A673 (cell line): ENCODE measurements around the gene PLXNB3. TPM values are rescaled to one million over a fixed set of nuclear protein-coding genes. Genes with fewer than 3 reads are reported as not detected.

Experiments
- Bru-seq: library from RNA; stranded (reverse); fragments of 400-500 nt; gene quantifications from one replicate; lab custom pipeline; 2021; lab: Mats Ljungman, UMichigan
- BruChase-seq, 2 experiments: library from RNA; stranded (reverse); fragments of 400-500 nt; gene quantifications; one replicate each; lab custom pipeline; 2021; lab: Mats Ljungman, UMichigan
- BruUV-seq: library from RNA; stranded (reverse); fragments of 400-500 nt; replicated peaks from 2 replicates; lab custom pipeline; 2021; lab: Mats Ljungman, UMichigan
- CTCF ChIA-PET: fragments of 300-600 bp; sonication (Branson Sonifier 250); formaldehyde crosslinking; loops from one replicate; lab custom pipeline; 2022; ENCODE audit warnings: antibody characterized with exemption; lab: Charles Lee
- POLR2A ChIA-PET: fragments of 300-600 bp; sonication (Branson Sonifier 250); formaldehyde crosslinking; loops from one replicate; lab custom pipeline; 2022; ENCODE audit warnings: antibody characterized with exemption; ENCODE audit not compliant: low non-redundant PET; lab: Charles Lee
- DNase-seq: peaks from one replicate; pipeline ENCODE4 v3.0.0-alpha.2; 2015; ENCODE audit warnings: low spot score
- H3K27ac ChIP-seq: fragments of 200-600 bp; sonication (generic); 2 replicates; pipeline ENCODE4 v1.5.1; 2016; ENCODE audit warnings: mixed run types, low read depth, mild to moderate bottlenecking, mixed read lengths, antibody characterized with exemption, low read length; ENCODE audit not compliant: poor library complexity, severe bottlenecking
- H3K27me3 ChIP-seq: fragments of 200-600 bp; sonication (generic); replicated peaks from 2 replicates; pipeline ENCODE4 v1.6.1; 2017; ENCODE audit warnings: mixed run types, low read depth, mild to moderate bottlenecking, mixed read lengths, antibody characterized with exemption, low read length; ENCODE audit not compliant: insufficient read depth, poor library complexity
- H3K36me3 ChIP-seq: fragments of 200-600 bp; sonication (generic); 2 replicates; pipeline ENCODE4 v1.6.1; 2016; ENCODE audit warnings: mixed run types, mild to moderate bottlenecking, mixed read lengths, antibody characterized with exemption, low read length; ENCODE audit not compliant: insufficient read depth, poor library complexity, severe bottlenecking
- H3K4me1 ChIP-seq: fragments of 200-600 bp; sonication (generic); 2 replicates; pipeline ENCODE4 v1.6.1; 2017; ENCODE audit warnings: mixed run types, mild to moderate bottlenecking, mixed read lengths, antibody characterized with exemption, low read length; ENCODE audit not compliant: insufficient read depth, poor library complexity, severe bottlenecking
- H3K4me3 ChIP-seq: fragments of 200-600 bp; sonication (generic); 2 replicates; pipeline ENCODE4 v1.5.1; 2016; ENCODE audit warnings: low read depth, mixed run types, mild to moderate bottlenecking, mixed read lengths, low read length; ENCODE audit not compliant: poor library complexity, severe bottlenecking
- H3K9me3 ChIP-seq: fragments of 200-600 bp; sonication (generic); 2 replicates; pipeline ENCODE4 v1.6.1; 2016; ENCODE audit warnings: mixed run types, low read depth, mild to moderate bottlenecking, mixed read lengths, antibody characterized with exemption, low read length; ENCODE audit not compliant: poor library complexity, severe bottlenecking
- EZH2 ChIP-seq: fragments of 200-600 bp; sonication (generic); IDR thresholded peaks from 2 replicates; pipeline ENCODE4 v1.6.1; 2017; ENCODE audit warnings: borderline replicate concordance, low read depth, mild to moderate bottlenecking, mixed read lengths, antibody characterized with exemption, low read length; ENCODE audit not compliant: poor library complexity, severe bottlenecking
- intact Hi-C: fragments of 100-400 bp; cut with micrococcal nuclease; formaldehyde crosslinking; loops from one replicate; pipeline ENCODE4 v1.10.0; 2022; ENCODE audit not compliant: unreplicated experiment
- long read RNA-seq: library from polyadenylated mRNA; stranded (forward); transcript quantifications from one replicate; pipeline ENCODE4 v2.0.0, GENCODE V29; 2022
- total RNA-seq: library from RNA; stranded (reverse); gene quantifications from 2 replicates; pipeline ENCODE4 v1.2.3, GENCODE V29; 2021
- TF ChIP-seq, protein P1 (sequence below): fragments of 300-800, 200-600 bp; sonication (generic); conservative IDR thresholded peaks from 2 replicates; pipeline ENCODE4 v1.5.1; 2017; ENCODE audit warnings: low read depth, mild to moderate bottlenecking, antibody characterized with exemption, low read length, moderate library complexity, mixed read lengths

The PLXNB3 gene
- 0.59 TPM in 1 of 2 replicates, not detected in the other for total RNA-seq
- not detected for Bru-seq, nascent RNA
- BruChase-seq, experiment 1, labeled RNA remaining after a 2-hour chase: not detected
- not detected for BruChase-seq, experiment 2, labeled RNA remaining after a 6-hour chase
- long read RNA-seq: 0 reads

DNA sequence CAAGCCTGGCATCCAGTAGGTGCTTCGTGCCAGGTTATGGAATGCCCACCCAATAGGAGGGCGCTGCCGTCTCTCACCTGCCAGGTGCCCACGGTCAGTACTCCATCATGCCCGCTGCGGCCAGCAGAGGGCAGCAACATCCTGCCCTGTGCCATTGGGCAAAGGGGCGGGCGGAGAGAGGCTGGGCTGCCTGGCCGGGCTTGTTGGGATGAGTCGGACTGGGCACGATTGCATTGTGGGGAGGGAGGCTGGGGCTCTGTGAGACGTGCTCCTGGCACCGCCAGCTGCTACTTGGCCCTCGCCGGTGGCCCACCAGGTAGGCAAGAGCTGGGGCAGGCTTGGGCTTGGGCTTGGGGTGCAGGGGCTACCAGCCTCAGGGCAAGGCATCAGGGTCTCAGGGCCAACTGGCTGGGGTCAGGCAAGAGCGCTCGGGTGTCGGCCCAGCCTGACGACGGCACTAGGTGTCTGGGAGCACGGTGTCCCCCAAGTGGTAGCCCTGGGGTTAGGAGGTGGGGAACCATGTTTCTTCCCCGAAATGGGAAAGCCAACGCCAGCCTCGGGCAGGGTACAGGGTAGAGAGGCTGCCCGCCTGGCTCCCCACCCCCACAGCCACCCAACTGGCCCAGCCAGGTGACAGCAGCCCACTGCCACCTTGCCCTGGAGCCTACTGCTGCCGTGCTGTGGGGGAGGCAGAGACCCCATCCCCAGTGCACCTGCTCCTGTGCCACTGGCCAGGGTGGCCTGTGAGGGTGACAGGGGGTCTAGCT lies at the start of gene PLXNB3:
TSS of gene PLXNB3 (plus strand) at position 261 of the 767 bp plus-strand sequence. CDS start 1,287 bp downstream, outside the sequence.
- no TSS peak for BruUV-seq
- TF ChIP-seq, protein P1, sequence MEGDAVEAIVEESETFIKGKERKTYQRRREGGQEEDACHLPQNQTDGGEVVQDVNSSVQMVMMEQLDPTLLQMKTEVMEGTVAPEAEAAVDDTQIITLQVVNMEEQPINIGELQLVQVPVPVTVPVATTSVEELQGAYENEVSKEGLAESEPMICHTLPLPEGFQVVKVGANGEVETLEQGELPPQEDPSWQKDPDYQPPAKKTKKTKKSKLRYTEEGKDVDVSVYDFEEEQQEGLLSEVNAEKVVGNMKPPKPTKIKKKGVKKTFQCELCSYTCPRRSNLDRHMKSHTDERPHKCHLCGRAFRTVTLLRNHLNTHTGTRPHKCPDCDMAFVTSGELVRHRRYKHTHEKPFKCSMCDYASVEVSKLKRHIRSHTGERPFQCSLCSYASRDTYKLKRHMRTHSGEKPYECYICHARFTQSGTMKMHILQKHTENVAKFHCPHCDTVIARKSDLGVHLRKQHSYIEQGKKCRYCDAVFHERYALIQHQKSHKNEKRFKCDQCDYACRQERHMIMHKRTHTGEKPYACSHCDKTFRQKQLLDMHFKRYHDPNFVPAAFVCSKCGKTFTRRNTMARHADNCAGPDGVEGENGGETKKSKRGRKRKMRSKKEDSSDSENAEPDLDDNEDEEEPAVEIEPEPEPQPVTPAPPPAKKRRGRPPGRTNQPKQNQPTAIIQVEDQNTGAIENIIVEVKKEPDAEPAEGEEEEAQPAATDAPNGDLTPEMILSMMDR: peak; percentile 91
- TF ChIP-seq EZH2: no peak
- Histone ChIP-seq H3K27ac (no peak within 1 kb of the TSS), H3K36me3 (no peaks in the 10 kb centered on the region), H3K9me3 (no peaks in the 10 kb centered on the region), H3K27me3 (no peaks in the 10 kb centered on the region), H3K4me3 (no peak within 1 kb of the TSS), H3K4me1 (no peaks in the 10 kb centered on the region)
- intact Hi-C loops: loop anchor here (1.0 kb wide), 1 partner anchor 183 kb away; no protein-coding TSS in a partner anchor
- ChIA-PET POLR2A (no interaction called here), CTCF (no interaction called here)
- DNase-seq: peak; percentile 71

GRCh38 chrX:153714256-153714655 lies 49.8 kb upstream of the PLXNB3 start:
- CTCF ChIA-PET: interaction anchor here (0.6 kb wide), 2 partner anchors 70 to 597 kb away, joined by 3 to 8 read pairs; no protein-coding TSS in a partner anchor
- H3K4me3 ChIP-seq: no peak overlapping the region
- no peaks in the 10 kb centered on the region for H3K27me3 ChIP-seq
- no peak for DNase-seq
- TF ChIP-seq, protein P1: no peak
- TF ChIP-seq EZH2: no peak
- no TSS peak for BruUV-seq
- H3K4me1 ChIP-seq: peaks cover 5% of the 10 kb centered on the region
- peaks cover 29% of the 10 kb centered on the region for H3K36me3 ChIP-seq
- no peaks in the 10 kb centered on the region for H3K9me3 ChIP-seq
- POLR2A ChIA-PET: no interaction called here
- intact Hi-C loops: no loop called here
- no peak overlapping the region for H3K27ac ChIP-seq

GRCh38 chrX:153717445-153717844 lies 46.6 kb upstream of the PLXNB3 start:
- BruUV-seq: no TSS peak
- no peak overlapping the region for H3K27ac ChIP-seq
- CTCF ChIA-PET: no interaction called here
- POLR2A ChIA-PET: no interaction called here
- H3K9me3 ChIP-seq: no peaks in the 10 kb centered on the region
- H3K36me3 ChIP-seq: peaks cover 43% of the 10 kb centered on the region
- intact Hi-C loops: no loop called here
- H3K4me3 ChIP-seq: no peak overlapping the region
- no peak for TF ChIP-seq EZH2
- TF ChIP-seq, protein P1: no peak
- peak; percentile 47 for DNase-seq
- H3K27me3 ChIP-seq: no peaks in the 10 kb centered on the region
- peaks cover 5% of the 10 kb centered on the region for H3K4me1 ChIP-seq
